IMR-90 (cell line): ENCODE data around the gene FKBP14. TPM values are rescaled to one million over a fixed set of nuclear protein-coding genes. Genes with fewer than 3 reads are reported as not detected.
A peak's percentile ranks its signal among the peaks of the same experiment; 100 is the strongest.

Source experiments
- ATAC-seq: fragments of 200-7000 bp; cut with Tn5 transposase; 2 replicates; pipeline ENCODE4 v1.9.1; 2020; ENCODE audit warnings: low read depth, mild to moderate bottlenecking, moderate library complexity
- BruUV-seq: library from RNA; stranded (reverse); fragments of 400-500 nt; replicated peaks from 2 replicates; lab custom pipeline; 2021; lab: Mats Ljungman, UMichigan
- CTCF ChIA-PET: fragments of 300-600 bp; formaldehyde crosslinking; extraction: SDS; loops from one replicate; lab custom pipeline; 2021; ENCODE audit warnings: antibody characterized with exemption; lab: Yijun Ruan, JAX
- POLR2A ChIA-PET: fragments of 300-600 bp; sonication (Branson Sonifier 250); formaldehyde crosslinking; loops from one replicate; lab custom pipeline; 2022; ENCODE audit warnings: antibody characterized with exemption; ENCODE audit not compliant: unreplicated experiment; lab: Charles Lee
- DNase-seq: peaks from one replicate; pipeline ENCODE4 v3.0.0; 2013
- H2AFZ ChIP-seq: replicated peaks from 2 replicates; pipeline ENCODE3; 2013; ENCODE audit warnings: low read length, mild to moderate bottlenecking; ENCODE audit not compliant: poor library complexity
- H2AK5ac ChIP-seq: 2 replicates; pipeline ENCODE4 v1.6.1; 2013; ENCODE audit warnings: low read depth, low read length, inconsistent platforms
- H2AK9ac ChIP-seq: replicated peaks from 2 replicates; pipeline ENCODE3; 2013; ENCODE audit warnings: mild to moderate bottlenecking, low read depth, low read length, moderate library complexity; ENCODE audit not compliant: poor library complexity
- H2BK120ac ChIP-seq: 2 replicates; pipeline ENCODE4 v1.6.1; 2013; ENCODE audit warnings: low read depth, low read length, inconsistent platforms
- H2BK15ac ChIP-seq: 3 replicates; pipeline ENCODE4 v1.6.1; 2013; ENCODE audit warnings: low read depth, low read length, inconsistent platforms
- H2BK20ac ChIP-seq: 2 replicates; pipeline ENCODE4 v1.6.1; 2013; ENCODE audit warnings: low read depth, mild to moderate bottlenecking, inconsistent platforms, low read length, moderate library complexity
- H2BK5ac ChIP-seq: 2 replicates; pipeline ENCODE4 v1.6.1; 2013; ENCODE audit warnings: mild to moderate bottlenecking, low read depth, low read length, inconsistent platforms; ENCODE audit not compliant: poor library complexity, severe bottlenecking
- H3K14ac ChIP-seq: replicated peaks from 2 replicates; pipeline ENCODE4 v1.6.1; 2013; ENCODE audit warnings: low read depth, low read length, inconsistent platforms
- H3K18ac ChIP-seq: 2 replicates; pipeline ENCODE4 v1.6.1; 2013; ENCODE audit warnings: low read depth, low read length, control low read depth
- H3K23ac ChIP-seq: 2 replicates; pipeline ENCODE4 v1.6.1; 2013; ENCODE audit warnings: low read depth, low read length, inconsistent platforms
- H3K27ac ChIP-seq: 2 replicates; pipeline ENCODE4 v1.5.1; 2013; ENCODE audit warnings: mild to moderate bottlenecking, control low read depth, low read length; ENCODE audit not compliant: insufficient read depth
- H3K27me3 ChIP-seq: 2 replicates; pipeline ENCODE4 v1.6.1; 2013; ENCODE audit warnings: low read length; ENCODE audit not compliant: control insufficient read depth, insufficient read depth
- H3K36me3 ChIP-seq: 2 replicates; pipeline ENCODE4 v1.6.1; 2013; ENCODE audit warnings: low read length, mixed read lengths; ENCODE audit not compliant: control insufficient read depth, insufficient read depth
- H3K4ac ChIP-seq: 2 replicates; pipeline ENCODE4 v1.6.1; 2013; ENCODE audit warnings: low read depth, low read length, inconsistent platforms
- H3K4me1 ChIP-seq: 2 replicates; pipeline ENCODE4 v1.6.1; 2013; ENCODE audit warnings: low read length, mixed read lengths; ENCODE audit not compliant: control insufficient read depth, insufficient read depth
- H3K4me2 ChIP-seq: 2 replicates; pipeline ENCODE4 v1.6.1; 2013; ENCODE audit warnings: low read depth, mild to moderate bottlenecking, control low read depth, low read length, moderate library complexity
- H3K4me3 ChIP-seq: 2 replicates; pipeline ENCODE4 v1.5.1; 2013; ENCODE audit warnings: low read depth, mild to moderate bottlenecking, control low read depth, low read length, moderate library complexity; ENCODE audit not compliant: insufficient read depth
- H3K56ac ChIP-seq: 2 replicates; pipeline ENCODE4 v1.6.1; 2013; ENCODE audit warnings: low read length, inconsistent platforms; ENCODE audit not compliant: insufficient read depth; ENCODE audit errors: extremely low read depth
- H3K79me1 ChIP-seq, 2 experiments: 2 replicates each; pipeline ENCODE4 v1.6.1; 2013; ENCODE audit warnings: low read length in 2 of 2, inconsistent platforms in 1 of 2, low read depth in 1 of 2
- H3K9ac ChIP-seq: 2 replicates; pipeline ENCODE4 v1.6.1; 2013; ENCODE audit warnings: low read depth, low read length, control low read depth
- H3K9me1 ChIP-seq: 2 replicates; pipeline ENCODE4 v1.6.1; 2013; ENCODE audit warnings: low read length, inconsistent platforms; ENCODE audit not compliant: insufficient read depth
- H3K9me3 ChIP-seq: 2 replicates; pipeline ENCODE4 v1.6.1; 2013; ENCODE audit warnings: low read length; ENCODE audit not compliant: control insufficient read depth, insufficient read depth
- H4K20me1 ChIP-seq: 2 replicates; pipeline ENCODE4 v1.6.1; 2013; ENCODE audit warnings: low read length, inconsistent platforms; ENCODE audit not compliant: insufficient read depth
- H4K5ac ChIP-seq: 2 replicates; pipeline ENCODE4 v1.6.1; 2013; ENCODE audit warnings: mild to moderate bottlenecking, low read depth, low read length, control low read depth
- H4K8ac ChIP-seq, 2 experiments: 2 replicates each; pipeline ENCODE4 v1.6.1; 2013; ENCODE audit warnings: low read depth in 2 of 2, low read length in 2 of 2, control low read depth in 1 of 2, inconsistent platforms in 1 of 2
- H4K91ac ChIP-seq: 2 replicates; pipeline ENCODE4 v1.6.1; 2013; ENCODE audit warnings: low read depth, low read length, inconsistent platforms; ENCODE audit not compliant: insufficient read depth
- BHLHE40 ChIP-seq: fragments of 150-350 bp; IDR thresholded peaks from 2 replicates; pipeline ENCODE4 v1.6.1; 2016; ENCODE audit warnings: mild to moderate bottlenecking, low read depth, low read length
- CEBPB ChIP-seq: IDR thresholded peaks from 2 replicates; pipeline ENCODE4 v1.6.1; 2012; ENCODE audit warnings: low read depth, low read length, improper control_type of control experiment
- FOS ChIP-seq: fragments of 150-350 bp; IDR thresholded peaks from 2 replicates; pipeline ENCODE4 v1.6.1; 2016; ENCODE audit warnings: low read depth, low read length
- MXI1 ChIP-seq: IDR thresholded peaks from 2 replicates; pipeline ENCODE4 v1.6.1; 2012; ENCODE audit warnings: low read depth, mild to moderate bottlenecking, low read length, moderate library complexity, borderline replicate concordance
- RCOR1 ChIP-seq: IDR thresholded peaks from 2 replicates; pipeline ENCODE4 v1.6.1; 2012; ENCODE audit warnings: mild to moderate bottlenecking, low read length, improper control_type of control experiment; ENCODE audit not compliant: insufficient replicate concordance
- RFX5 ChIP-seq: IDR thresholded peaks from 2 replicates; pipeline ENCODE4 v1.8.0; 2012; ENCODE audit warnings: low read depth, mild to moderate bottlenecking, low read length, moderate library complexity
- WGBS, 2 experiments: methylation state at CpG; one replicate each; pipeline versions ENCODE4 v1.1.5 to v1.1.7; 2013; ENCODE audit warnings: missing lambda C conversion rate in 2 of 2; ENCODE audit not compliant: insufficient read length in 1 of 2; ENCODE audit errors: extremely low coverage in 2 of 2; 5-methylcytosine and 5-hydroxymethylcytosine counted together
- dilution Hi-C: fragments of 300-500 bp; cut with HindIII; formaldehyde crosslinking; loops from one replicate; pipeline ENCODE4 v1.14.3; 2018; ENCODE audit warnings: low sequenced_read_pairs; ENCODE audit not compliant: unreplicated experiment
- in situ Hi-C: fragments of 300-500 bp; cut with MboI; formaldehyde crosslinking; loops from 3 replicates; pipeline ENCODE4 v1.14.3; 2019; ENCODE audit warnings: low sequenced_read_pairs, inconsistent platforms, mixed read lengths
- intact Hi-C: fragments of 100-400 bp; cut with micrococcal nuclease; formaldehyde crosslinking; loops from 2 replicates; pipeline ENCODE4 v1.10.0; 2022
- polyA plus RNA-seq, 3 experiments: library from polyadenylated mRNA; depleted of rRNA; stranded (reverse); fragments of >200 nt; gene quantifications; 2 replicates each; pipeline ENCODE4 v1.2.3, GENCODE V29; 2012; ENCODE audit warnings: low replicate concordance in 1 of 3
- total RNA-seq: library from RNA; depleted of rRNA; stranded (reverse); fragments of >200 nt; gene quantifications from 2 replicates; pipeline ENCODE4 v1.2.3, GENCODE V29; 2012
- TF ChIP-seq, protein P1 (sequence below): conservative IDR thresholded peaks from 2 replicates; pipeline ENCODE4 v1.5.1; 2012; ENCODE audit warnings: mild to moderate bottlenecking, low read depth, low read length, improper control_type of control experiment

The FKBP14 gene
- total and polyA plus RNA-seq, 2 of the 4 experiments (the other 2 are of a cell fraction), result 26.3 to 27.1 TPM

DNA sequence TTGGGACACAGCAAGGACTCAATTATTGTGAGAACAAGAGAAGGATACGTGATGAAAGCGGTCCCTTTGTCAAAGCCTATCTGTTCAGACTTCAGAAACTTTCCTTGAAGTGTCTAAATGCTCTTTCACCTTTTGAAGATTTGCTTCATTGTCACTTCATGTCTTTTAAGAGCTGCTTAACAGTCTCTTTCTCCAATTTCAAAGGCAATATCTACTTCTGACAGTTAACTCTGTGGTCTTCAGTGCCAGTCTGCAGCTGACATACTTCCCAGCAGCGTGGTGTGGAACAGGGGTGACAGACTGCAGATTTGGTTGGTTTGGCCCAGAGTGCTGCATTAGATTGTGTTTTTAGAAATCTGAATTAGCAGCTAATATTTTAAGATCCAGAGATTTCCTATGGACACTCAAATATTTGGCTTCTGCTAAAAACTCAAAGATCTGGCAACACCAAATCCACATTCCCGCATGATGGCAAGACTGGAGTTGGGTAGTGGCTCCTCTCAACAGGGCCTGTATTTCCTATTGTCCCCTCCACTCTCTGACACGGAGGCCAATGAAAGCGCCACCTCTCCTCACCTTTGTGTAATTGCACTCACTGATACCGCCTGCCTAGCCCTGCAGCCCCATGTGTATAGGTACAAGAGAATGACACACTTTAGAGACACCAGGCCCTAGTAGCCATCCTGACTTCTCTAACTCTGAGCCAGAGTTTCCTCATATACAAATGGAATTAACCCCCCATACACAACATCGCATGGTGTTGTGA is 48.4 kb downstream of the FKBP14 start:
- Histone ChIP-seq H3K79me1 (peaks cover 29 to 74% of the 10 kb centered on the region in 2 experiments), H3K9me1 (peaks cover 25% of the 10 kb centered on the region), H3K56ac (no peak overlapping the region), H2AK5ac (no peak overlapping the region), H4K8ac (no peak overlapping the region), H2AK9ac (no peak overlapping the region), H3K9ac (no peak overlapping the region), H3K23ac (peak overlapping the region; percentile 60; the same call in 1 of the 2 replicates), H3K9me3 (no peaks in the 10 kb centered on the region), H2AFZ (no peak overlapping the region), H4K91ac (no peak overlapping the region), H3K4me2 (no peak overlapping the region), H3K27ac (no peak overlapping the region), H3K36me3 (peaks cover 2% of the 10 kb centered on the region), H3K4me3 (no peak overlapping the region), H4K5ac (no peak overlapping the region), H3K4ac (no peak overlapping the region), H3K4me1 (peaks cover 10% of the 10 kb centered on the region), H2BK15ac (no peak overlapping the region), H3K27me3 (no peaks in the 10 kb centered on the region), H2BK20ac (no peak overlapping the region), H3K14ac (no peak overlapping the region), H3K18ac (no peak overlapping the region), H2BK5ac (no peak overlapping the region), H2BK120ac (no peak overlapping the region), H4K20me1 (peaks cover 69% of the 10 kb centered on the region)
- WGBS, 2 experiments, result 100% methylated on average over 1 of the region's 8 CpGs; no CpG with 5 or more reads in 1 of the 2 experiments
- ChIA-PET CTCF (no interaction called here), POLR2A (no interaction called here)
- BruUV-seq, result no TSS peak
- intact Hi-C loops, result no loop called here
- DNase-seq, result no peak
- ATAC-seq, result no peak
- TF ChIP-seq RFX5, result no peak
- TF ChIP-seq BHLHE40, result no peak
- no peak for TF ChIP-seq CEBPB
- TF ChIP-seq, protein P1, sequence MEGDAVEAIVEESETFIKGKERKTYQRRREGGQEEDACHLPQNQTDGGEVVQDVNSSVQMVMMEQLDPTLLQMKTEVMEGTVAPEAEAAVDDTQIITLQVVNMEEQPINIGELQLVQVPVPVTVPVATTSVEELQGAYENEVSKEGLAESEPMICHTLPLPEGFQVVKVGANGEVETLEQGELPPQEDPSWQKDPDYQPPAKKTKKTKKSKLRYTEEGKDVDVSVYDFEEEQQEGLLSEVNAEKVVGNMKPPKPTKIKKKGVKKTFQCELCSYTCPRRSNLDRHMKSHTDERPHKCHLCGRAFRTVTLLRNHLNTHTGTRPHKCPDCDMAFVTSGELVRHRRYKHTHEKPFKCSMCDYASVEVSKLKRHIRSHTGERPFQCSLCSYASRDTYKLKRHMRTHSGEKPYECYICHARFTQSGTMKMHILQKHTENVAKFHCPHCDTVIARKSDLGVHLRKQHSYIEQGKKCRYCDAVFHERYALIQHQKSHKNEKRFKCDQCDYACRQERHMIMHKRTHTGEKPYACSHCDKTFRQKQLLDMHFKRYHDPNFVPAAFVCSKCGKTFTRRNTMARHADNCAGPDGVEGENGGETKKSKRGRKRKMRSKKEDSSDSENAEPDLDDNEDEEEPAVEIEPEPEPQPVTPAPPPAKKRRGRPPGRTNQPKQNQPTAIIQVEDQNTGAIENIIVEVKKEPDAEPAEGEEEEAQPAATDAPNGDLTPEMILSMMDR, result no peak
- TF ChIP-seq MXI1, result no peak
- no peak for TF ChIP-seq RCOR1
- TF ChIP-seq FOS, result no peak
- dilution Hi-C loops, result no loop called here
- in situ Hi-C loops, result no loop called here
